Measurements from ENCODE around the gene IDNK. TPM values are rescaled to one million over a fixed set of nuclear protein-coding genes. Genes with fewer than 3 reads are reported as not detected.

Gene IDNK
- total and polyA plus RNA-seq, 2 of the 8 experiments (the other 6 are each of a cell fraction or from before 2014, with no cell fraction given), result 0.29 to 0.48 TPM

- Histone ChIP-seq H2AFZ (ENCODE audit: low read length) (no peak overlapping the region), H3K9ac (replicated peaks in 1 of 4; ENCODE audit: extremely low read depth in 1 of 4, low read depth in 3 of 4, low read length in 3 of 4) (no peak overlapping the region), H3K23ac (ENCODE audit: insufficient read length) (no peak overlapping the region), H3K79me2 (ENCODE audit: control insufficient read depth in 1 of 2, insufficient read depth in 2 of 2, low read length in 2 of 2) (no peaks in the 10 kb centered on the region), H3K4me2 (ENCODE audit: insufficient read depth in 1 of 2, low read depth in 2 of 2, low read length in 2 of 2) (no peak overlapping the region), H3K36me3 (ENCODE audit: control insufficient read depth in 2 of 4, insufficient read depth in 4 of 4, low read length in 3 of 4) (no peaks in the 10 kb centered on the region), H2BK20ac (ENCODE audit: low read length) (no peak overlapping the region), H3K56ac (replicated peaks; ENCODE audit: insufficient read length, low read depth, low read length) (no peak overlapping the region), H4K91ac (replicated peaks; ENCODE audit: insufficient read length, low read length) (no peak overlapping the region), H4K20me1 (replicated peaks in 1 of 2; ENCODE audit: control insufficient read depth in 1 of 2, insufficient read depth in 2 of 2, low read length in 2 of 2) (no peaks in the 10 kb centered on the region), H3K23me2 (ENCODE audit: low read depth, low read length) (peaks cover 5% of the 10 kb centered on the region; the same call in 1 of the 2 replicates), H2BK15ac (ENCODE audit: low read length) (no peak overlapping the region), H4K5ac (ENCODE audit: insufficient read length, low read depth, low read length) (no peak overlapping the region), H3K27ac (ENCODE audit: low read depth, low read length) (no peak overlapping the region), H3K4ac (replicated peaks; ENCODE audit: insufficient read length, low read depth, low read length) (no peak overlapping the region), H3K79me1 (ENCODE audit: low read depth, low read length) (no peaks in the 10 kb centered on the region), H3K18ac (ENCODE audit: extremely low read depth, low read length) (no peak overlapping the region), H4K8ac (ENCODE audit: extremely low read depth, insufficient read depth, low read length) (no peak overlapping the region), H3K4me3 (ENCODE audit: extremely low read depth in 1 of 4, insufficient read depth in 2 of 4, low read depth in 3 of 4, low read length in 4 of 4) (no peak overlapping the region), H2BK12ac (ENCODE audit: low read depth, low read length) (no peak overlapping the region), H2BK120ac (replicated peaks; ENCODE audit: low read depth, low read length) (no peak overlapping the region), H3K4me1 (replicated peaks in 1 of 4; ENCODE audit: control insufficient read depth in 3 of 4, insufficient read depth in 4 of 4, low read length in 3 of 4) (peaks cover 0 to 5% (median 2%) of the 10 kb centered on the region in 4 experiments; a peak in 3 of 7 replicates), H2BK5ac (ENCODE audit: low read depth, low read length) (no peak overlapping the region), H3K9me3 (ENCODE audit: insufficient read depth in 2 of 2, low read depth in 1 of 2, low read length in 1 of 2) (no peaks in the 10 kb centered on the region), H3K14ac (ENCODE audit: insufficient read length) (no peak overlapping the region), H3K27me3 (replicated peaks in 1 of 4; ENCODE audit: control insufficient read depth in 3 of 4, extremely low read depth in 1 of 4, insufficient read depth in 3 of 4, low read length in 3 of 4) (no peaks in the 10 kb centered on the region; a peak in 1 of 7 replicates), H2AK5ac (ENCODE audit: low read depth, low read length) (no peak overlapping the region)
- ChIA-PET CTCF (ENCODE audit: partially characterized antibody) (interaction anchor here (0.9 to 2.9 kb wide), 6 partner anchors 19 to 297 kb away, joined by 3 to 18 read pairs (median 4); partner anchors contain the start of gene KIF27), POLR2A (ENCODE audit: partially characterized antibody) (interaction anchor here (0.7 to 1.5 kb wide), 4 partner anchors 11 to 133 kb away, joined by 3 read pairs; partner anchors contain the start of gene UBQLN1)
- TF ChIP-seq ZNF274 (IDR thresholded peaks at IDR 0.05; ENCODE audit: borderline replicate concordance, extremely low read depth, low read length), result no peak
- no peak for TF ChIP-seq TBP (IDR thresholded peaks at IDR 0.05; ENCODE audit: low read depth, low read length)
- no peak for TF ChIP-seq SUZ12 (IDR thresholded peaks at IDR 0.05; ENCODE audit: low read length)
- no peak for TF ChIP-seq HDAC2 (IDR thresholded peaks at IDR 0.05; ENCODE audit: borderline replicate concordance in 1 of 2, low read depth in 2 of 2, low read length in 2 of 2)
- no peak for TF ChIP-seq SIX5 (IDR thresholded peaks at IDR 0.05; ENCODE audit: low read depth, low read length)
- TF ChIP-seq, protein P1, sequence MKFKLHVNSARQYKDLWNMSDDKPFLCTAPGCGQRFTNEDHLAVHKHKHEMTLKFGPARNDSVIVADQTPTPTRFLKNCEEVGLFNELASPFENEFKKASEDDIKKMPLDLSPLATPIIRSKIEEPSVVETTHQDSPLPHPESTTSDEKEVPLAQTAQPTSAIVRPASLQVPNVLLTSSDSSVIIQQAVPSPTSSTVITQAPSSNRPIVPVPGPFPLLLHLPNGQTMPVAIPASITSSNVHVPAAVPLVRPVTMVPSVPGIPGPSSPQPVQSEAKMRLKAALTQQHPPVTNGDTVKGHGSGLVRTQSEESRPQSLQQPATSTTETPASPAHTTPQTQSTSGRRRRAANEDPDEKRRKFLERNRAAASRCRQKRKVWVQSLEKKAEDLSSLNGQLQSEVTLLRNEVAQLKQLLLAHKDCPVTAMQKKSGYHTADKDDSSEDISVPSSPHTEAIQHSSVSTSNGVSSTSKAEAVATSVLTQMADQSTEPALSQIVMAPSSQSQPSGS (IDR thresholded peaks at IDR 0.05; ENCODE audit: low read length), result no peak
- no peak for TF ChIP-seq JUN (IDR thresholded peaks at IDR 0.05; ENCODE audit: low read depth, low read length)
- no peak for TF ChIP-seq EZH2 (IDR thresholded peaks at IDR 0.05; ENCODE audit: low read depth, low read length, severe bottlenecking)
- TF ChIP-seq GTF2F1 (IDR thresholded peaks at IDR 0.05; ENCODE audit: borderline replicate concordance, low read depth, low read length), result no peak
- FAIRE-seq (no peak), DNase-seq (ENCODE audit: low read depth in 1 of 2, low spot score in 2 of 2) (no peak)
- WGBS, 2 experiments (ENCODE audit: extremely low coverage in 1 of 2, insufficient coverage in 1 of 2, insufficient read length in 1 of 2, insufficient replicate concordance in 2 of 2, low coverage in 1 of 2, low lambda C conversion rate in 2 of 2, missing lambda C conversion rate in 1 of 2), result 90% methylated on average over 3 of the region's 3 CpGs; no CpG with 5 or more reads in 1 of the 2 experiments
Observed at GRCh38 chr9:83625178-83625577, 2.2 kb downstream of the IDNK start.

All from H1 (cell line).